HepG2 (cell line): ENCODE results near the gene ASAP2. TPM values are rescaled to one million over a fixed set of nuclear protein-coding genes. Genes with fewer than 3 reads are reported as not detected.
A peak's percentile ranks its signal among the peaks of the same experiment; 100 is the strongest.

ENCODE experiments used
- ATAC-seq: fragments of 200-7000 bp; cut with Tn5 transposase; 3 replicates; pipeline ENCODE4 v1.9.1; 2020; ENCODE audit warnings: mild to moderate bottlenecking, moderate library complexity
- BruUV-seq: library from RNA; stranded (reverse); fragments of 400-500 nt; replicated peaks from 2 replicates; lab custom pipeline; 2021; lab: Mats Ljungman, UMichigan
- CTCF ChIA-PET: fragments of 300-600 bp; formaldehyde crosslinking; extraction: SDS; loops from one replicate; lab custom pipeline; 2021; ENCODE audit warnings: low total read pairs, inconsistent platforms, low intra/inter-chr PET ratio; lab: Yijun Ruan, JAX
- POLR2A ChIA-PET: fragments of 350-600 bp; sonication (Branson Sonifier 250); formaldehyde crosslinking; loops from one replicate; lab custom pipeline; 2020; ENCODE audit warnings: antibody characterized with exemption, inconsistent platforms; lab: Yijun Ruan, JAX
- DNase-seq: peaks from one replicate; pipeline ENCODE4 v3.0.0-alpha.2; 2015; ENCODE audit warnings: low spot score
- FAIRE-seq: peaks from 3 replicates; lab custom pipeline; 2011; peaks lifted over from hg19 to GRCh38; lab: Jason Lieb, UNC
- H2AFZ ChIP-seq: one replicate; pipeline ENCODE4 v1.6.1; 2011; ENCODE audit warnings: low read length, inconsistent platforms
- H3K27ac ChIP-seq: fragments of 300-600 bp; 3 replicates; pipeline ENCODE4 v1.8.0; 2011; ENCODE audit warnings: mixed run types, mild to moderate bottlenecking, mixed read lengths, low read length, inconsistent platforms; ENCODE audit not compliant: insufficient read depth; ENCODE audit errors: extremely low read length
- H3K27me3 ChIP-seq, 2 experiments: fragments of 200-600 bp in 1 of 2; 2 replicates in 1 of 2; 3 replicates in 1 of 2; pipeline versions ENCODE4 v1.6.0 to v1.8.0; 2011; ENCODE audit warnings: low read length in 2 of 2, mild to moderate bottlenecking in 2 of 2, moderate library complexity in 2 of 2, inconsistent platforms in 1 of 2; ENCODE audit not compliant: insufficient read depth in 2 of 2, control insufficient read depth in 1 of 2
- H3K36me3 ChIP-seq, 2 experiments: fragments of 200-600 bp in 1 of 2; replicated peaks in 1 of 2; 2 replicates in 1 of 2; 3 replicates in 1 of 2; pipeline versions ENCODE4 v1.5.1 to v1.8.0; 2011; ENCODE audit warnings: low read length in 2 of 2, inconsistent platforms in 1 of 2; ENCODE audit not compliant: insufficient read depth in 2 of 2, control insufficient read depth in 1 of 2
- H3K4me1 ChIP-seq: 2 replicates; pipeline ENCODE4 v1.5.1; 2012; ENCODE audit warnings: low read length, inconsistent platforms; ENCODE audit not compliant: insufficient read depth
- H3K4me2 ChIP-seq: 2 replicates; pipeline ENCODE4 v1.6.0; 2011; ENCODE audit warnings: low read depth, low read length, inconsistent platforms
- H3K4me3 ChIP-seq, 3 experiments: fragments of 200-600 bp in 1 of 3; sonication (generic), shearing (Covaris generic) in 1 of 3; replicated peaks in 1 of 3; 2 replicates each; pipeline ENCODE4 v1.5.1; 2011 to 2016; ENCODE audit warnings: low read length in 3 of 3, inconsistent platforms in 2 of 3, low read depth in 2 of 3, mild to moderate bottlenecking in 2 of 3, control low read depth in 1 of 3, mixed read lengths in 1 of 3; ENCODE audit not compliant: insufficient read depth in 1 of 3
- H3K79me2 ChIP-seq: one replicate; pipeline ENCODE4 v1.6.1; 2011; ENCODE audit warnings: low read length, inconsistent platforms; ENCODE audit not compliant: insufficient read depth
- H3K9ac ChIP-seq: 2 replicates; pipeline ENCODE4 v1.6.0; 2011; ENCODE audit warnings: mild to moderate bottlenecking, low read depth, low read length, inconsistent platforms; ENCODE audit not compliant: insufficient read depth
- H3K9me3 ChIP-seq: 2 replicates; pipeline ENCODE4 v1.5.1; 2012; ENCODE audit warnings: mild to moderate bottlenecking, low read length
- H4K20me1 ChIP-seq: 2 replicates; pipeline ENCODE4 v1.6.0; 2011; ENCODE audit warnings: inconsistent platforms, mild to moderate bottlenecking, low read length, moderate library complexity; ENCODE audit not compliant: insufficient read depth
- FOXA1 ChIP-seq, 2 experiments: fragments of 450-650 bp in 1 of 2; sonication (generic) in 1 of 2; formaldehyde crosslinking in 1 of 2; IDR thresholded peaks; 2 replicates each; pipeline versions ENCODE4 v1.4.0 to v1.6.1; 2016 to 2020; ENCODE audit warnings: missing genetic modification reagents in 1 of 2
- FOXA3 ChIP-seq: IDR thresholded peaks from 2 replicates; pipeline ENCODE4 v1.6.1; 2016; ENCODE audit warnings: missing genetic modification reagents, missing compliant biosample characterization
- FOXO1 ChIP-seq: sonication (generic); formaldehyde crosslinking; IDR thresholded peaks from 2 replicates; pipeline ENCODE4 v1.4.0; 2020; ENCODE audit warnings: missing genetic modification reagents
- HIVEP1 ChIP-seq: sonication (generic); formaldehyde crosslinking; IDR thresholded peaks from 2 replicates; pipeline ENCODE4 v1.4.0; 2020; ENCODE audit warnings: mild to moderate bottlenecking, missing genetic modification reagents
- ZBTB38 ChIP-seq: sonication (generic); formaldehyde crosslinking; IDR thresholded peaks from 2 replicates; pipeline ENCODE4 v1.5.1; 2020; ENCODE audit warnings: mild to moderate bottlenecking, missing genetic modification reagents
- ZNF318 ChIP-seq: sonication (generic); formaldehyde crosslinking; IDR thresholded peaks from 2 replicates; pipeline ENCODE4 v1.4.0; 2020; ENCODE audit warnings: mild to moderate bottlenecking, missing genetic modification reagents
- WGBS: methylation state at CpG from one replicate; pipeline ENCODE4 v1.1.6; 2017; ENCODE audit warnings: low lambda C conversion rate; 5-methylcytosine and 5-hydroxymethylcytosine counted together
- in situ Hi-C: cut with HindIII; loops from 2 replicates; pipeline ENCODE4 v1.10.0; 2017; ENCODE audit warnings: low pct_unique_long_range_greater_than_20kb; ENCODE audit not compliant: extremely low pct_ligation_motif_present
- intact Hi-C: fragments of 100-400 bp; cut with micrococcal nuclease; formaldehyde crosslinking; loops from one replicate; pipeline ENCODE4 v1.10.0; 2022; ENCODE audit not compliant: unreplicated experiment
- polyA plus RNA-seq, 8 experiments: library from polyadenylated mRNA; depleted of rRNA in 3 of 8; stranded (reverse) in 7 of 8; unstranded in 1 of 8; fragments of >200 nt; fragmentation: Illumina TruSeq in 4 of 8; extraction: Trizol in 4 of 8; gene quantifications; 2 replicates each; pipeline versions ENCODE4 v1.2.1 to v1.2.3, GENCODE V29; 2011 to 2016; ENCODE audit warnings: low read depth in 4 of 8, missing spikeins in 1 of 8, mixed read lengths in 1 of 8; ENCODE audit not compliant: insufficient read depth in 1 of 8
- total RNA-seq, 5 experiments: library from RNA; depleted of rRNA; stranded (reverse); fragments of >200 nt; fragmentation: Illumina TruSeq; extraction: Trizol; gene quantifications; 2 replicates each; pipeline ENCODE4 v1.2.3, GENCODE V29; 2016; ENCODE audit warnings: low read depth in 1 of 5
- TF ChIP-seq, protein P1 (sequence below): IDR thresholded peaks from 2 replicates; pipeline ENCODE4 v1.6.1; 2012; ENCODE audit warnings: low read length, improper control_type of control experiment
- TF ChIP-seq, protein P2 (sequence below): sonication (generic); formaldehyde crosslinking; IDR thresholded peaks from 2 replicates; pipeline ENCODE4 v1.8.1; 2023; ENCODE audit warnings: mild to moderate bottlenecking, missing genetic modification reagents

ASAP2 gene
- total and polyA plus RNA-seq, 2 of the 13 experiments (the other 11 are each of a cell fraction or from before 2014, with no cell fraction given): 7.3 to 22.3 TPM

GRCh38 chr2:9231291-9232165 is 24.9 kb downstream of the ASAP2 start (continued):
- TF ChIP-seq, protein P1, sequence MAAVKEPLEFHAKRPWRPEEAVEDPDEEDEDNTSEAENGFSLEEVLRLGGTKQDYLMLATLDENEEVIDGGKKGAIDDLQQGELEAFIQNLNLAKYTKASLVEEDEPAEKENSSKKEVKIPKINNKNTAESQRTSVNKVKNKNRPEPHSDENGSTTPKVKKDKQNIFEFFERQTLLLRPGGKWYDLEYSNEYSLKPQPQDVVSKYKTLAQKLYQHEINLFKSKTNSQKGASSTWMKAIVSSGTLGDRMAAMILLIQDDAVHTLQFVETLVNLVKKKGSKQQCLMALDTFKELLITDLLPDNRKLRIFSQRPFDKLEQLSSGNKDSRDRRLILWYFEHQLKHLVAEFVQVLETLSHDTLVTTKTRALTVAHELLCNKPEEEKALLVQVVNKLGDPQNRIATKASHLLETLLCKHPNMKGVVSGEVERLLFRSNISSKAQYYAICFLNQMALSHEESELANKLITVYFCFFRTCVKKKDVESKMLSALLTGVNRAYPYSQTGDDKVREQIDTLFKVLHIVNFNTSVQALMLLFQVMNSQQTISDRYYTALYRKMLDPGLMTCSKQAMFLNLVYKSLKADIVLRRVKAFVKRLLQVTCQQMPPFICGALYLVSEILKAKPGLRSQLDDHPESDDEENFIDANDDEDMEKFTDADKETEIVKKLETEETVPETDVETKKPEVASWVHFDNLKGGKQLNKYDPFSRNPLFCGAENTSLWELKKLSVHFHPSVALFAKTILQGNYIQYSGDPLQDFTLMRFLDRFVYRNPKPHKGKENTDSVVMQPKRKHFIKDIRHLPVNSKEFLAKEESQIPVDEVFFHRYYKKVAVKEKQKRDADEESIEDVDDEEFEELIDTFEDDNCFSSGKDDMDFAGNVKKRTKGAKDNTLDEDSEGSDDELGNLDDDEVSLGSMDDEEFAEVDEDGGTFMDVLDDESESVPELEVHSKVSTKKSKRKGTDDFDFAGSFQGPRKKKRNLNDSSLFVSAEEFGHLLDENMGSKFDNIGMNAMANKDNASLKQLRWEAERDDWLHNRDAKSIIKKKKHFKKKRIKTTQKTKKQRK: no peak
- TF ChIP-seq, protein P2, sequence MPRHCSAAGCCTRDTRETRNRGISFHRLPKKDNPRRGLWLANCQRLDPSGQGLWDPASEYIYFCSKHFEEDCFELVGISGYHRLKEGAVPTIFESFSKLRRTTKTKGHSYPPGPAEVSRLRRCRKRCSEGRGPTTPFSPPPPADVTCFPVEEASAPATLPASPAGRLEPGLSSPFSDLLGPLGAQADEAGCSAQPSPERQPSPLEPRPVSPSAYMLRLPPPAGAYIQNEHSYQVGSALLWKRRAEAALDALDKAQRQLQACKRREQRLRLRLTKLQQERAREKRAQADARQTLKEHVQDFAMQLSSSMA (CRISPR knock-in tag): no peak

- in situ Hi-C loops (no loop called here), intact Hi-C loops (no loop called here)
- H3K27ac ChIP-seq: no peak overlapping the region
- peaks cover 34% of the 10 kb centered on the region for H3K79me2 ChIP-seq
- peak; percentile 51 for DNase-seq
- ChIA-PET CTCF (no interaction called here), POLR2A (interaction anchor here (1.0 to 4.7 kb wide), 2 partner anchors 25 to 66 kb away, joined by 6 to 92 read pairs; partner anchors contain the start of gene ASAP2)
- ATAC-seq: peak; percentile 15
- no peaks in the 10 kb centered on the region for H3K9me3 ChIP-seq
- H2AFZ ChIP-seq: no peak overlapping the region
- H4K20me1 ChIP-seq: no peaks in the 10 kb centered on the region
- H3K4me1 ChIP-seq: peaks cover 93% of the 10 kb centered on the region
- no peak for FAIRE-seq
- peak overlapping the region; percentile 92 for H3K4me2 ChIP-seq
- no peaks in the 10 kb centered on the region for H3K36me3 ChIP-seq
- WGBS: 10% methylated on average over 7 of the region's 7 CpGs
- no peaks in the 10 kb centered on the region for H3K27me3 ChIP-seq
- H3K9ac ChIP-seq: no peak overlapping the region
- BruUV-seq: no TSS peak
- H3K4me3 ChIP-seq: peak overlapping the region in 2 of 3 experiments; percentile 15 to 36; a peak in 3 of 6 replicates
- peak; percentile 84 for TF ChIP-seq FOXA3 (CRISPR knock-in tag)
- no peak for TF ChIP-seq ZNF318 (CRISPR knock-in tag)
- TF ChIP-seq ZBTB38 (CRISPR knock-in tag): no peak
- no peak for TF ChIP-seq HIVEP1
- TF ChIP-seq FOXO1 (CRISPR knock-in tag): 0 out of 2 replicates have a peak, but pooled peaks have one; percentile 30
- no peak for TF ChIP-seq FOXA1 (IDR thresholded peaks at IDR 0.05)
- peak; percentile 89 for TF ChIP-seq FOXA1 (CRISPR knock-in tag; IDR thresholded peaks at IDR 0.05)
These were observed 25.5 kb downstream of the ASAP2 start for GRCh38 chr2:9232166-9232479.
